ENCODE data around the gene CBLN4. TPM values are rescaled to one million over a fixed set of nuclear protein-coding genes. Genes with fewer than 3 reads are reported as not detected.

CBLN4 gene
- total and polyA plus RNA-seq, 2 of the 4 experiments (the other 2 are of a cell fraction) = not detected

GRCh38 chr20:56043227-56043626 lies 37.9 kb upstream of the CBLN4 start:
- H3K27ac ChIP-seq (ENCODE audit: insufficient read depth, low read length) = no peak overlapping the region
- WGBS, 2 experiments (ENCODE audit: extremely low coverage in 2 of 2, insufficient read length in 1 of 2) = no CpG with 5 or more reads among the region's 6 CpGs
- H3K18ac ChIP-seq (ENCODE audit: low read depth, low read length) = no peak overlapping the region
- dilution Hi-C loops (cut with HindIII; ENCODE audit: low sequenced_read_pairs, unreplicated experiment) (no loop called here), intact Hi-C loops (cut with micrococcal nuclease) (no loop called here), in situ Hi-C loops (cut with MboI; ENCODE audit: low sequenced_read_pairs) (no loop called here)
- no peak overlapping the region for H2AFZ ChIP-seq (replicated peaks; ENCODE audit: low read length, poor library complexity)
- no peak overlapping the region for H3K56ac ChIP-seq (ENCODE audit: extremely low read depth, insufficient read depth, low read length)
- DNase-seq = no peak
- no peak overlapping the region for H3K14ac ChIP-seq (replicated peaks; ENCODE audit: low read depth, low read length)
- no peaks in the 10 kb centered on the region for H4K20me1 ChIP-seq (ENCODE audit: insufficient read depth, low read length)
- no peak overlapping the region for H3K4me3 ChIP-seq (ENCODE audit: insufficient read depth, low read depth, low read length)
- H3K36me3 ChIP-seq (ENCODE audit: control insufficient read depth, insufficient read depth, low read length) = no peaks in the 10 kb centered on the region
- H3K9me3 ChIP-seq (ENCODE audit: control insufficient read depth, insufficient read depth, low read length) = peaks cover 5% of the 10 kb centered on the region
- no peak for ATAC-seq (ENCODE audit: low read depth)
- no peaks in the 10 kb centered on the region for H3K79me1 ChIP-seq (ENCODE audit: low read depth in 1 of 2, low read length in 2 of 2)
- no TSS peak for BruUV-seq (replicated peaks)
- ChIA-PET POLR2A (ENCODE audit: unreplicated experiment) (no interaction called here), CTCF (no interaction called here)
- H3K27me3 ChIP-seq (ENCODE audit: control insufficient read depth, insufficient read depth, low read length) = no peaks in the 10 kb centered on the region
- H2BK15ac ChIP-seq (ENCODE audit: low read depth, low read length) = no peak overlapping the region
- no peak overlapping the region for H3K4ac ChIP-seq (ENCODE audit: low read depth, low read length)
- H2BK120ac ChIP-seq (ENCODE audit: low read depth, low read length) = no peak overlapping the region
- no peaks in the 10 kb centered on the region for H3K9me1 ChIP-seq (ENCODE audit: insufficient read depth, low read length)
- no peak overlapping the region for H2AK9ac ChIP-seq (replicated peaks; ENCODE audit: low read depth, low read length, poor library complexity)
- H4K5ac ChIP-seq (ENCODE audit: low read depth, low read length) = no peak overlapping the region
- no peak overlapping the region for H4K8ac ChIP-seq (ENCODE audit: low read depth in 2 of 2, low read length in 2 of 2)
- H3K4me1 ChIP-seq (ENCODE audit: control insufficient read depth, insufficient read depth, low read length) = no peaks in the 10 kb centered on the region
- no peak overlapping the region for H3K9ac ChIP-seq (ENCODE audit: low read depth, low read length)
- H2AK5ac ChIP-seq (ENCODE audit: low read depth, low read length) = no peak overlapping the region
- no peak overlapping the region for H2BK20ac ChIP-seq (ENCODE audit: low read depth, low read length)
- no peak overlapping the region for H3K23ac ChIP-seq (ENCODE audit: low read depth, low read length)
- no peak overlapping the region for H4K91ac ChIP-seq (ENCODE audit: insufficient read depth, low read depth, low read length)
- no peak overlapping the region for H3K4me2 ChIP-seq (ENCODE audit: low read depth, low read length)
- no peak overlapping the region for H2BK5ac ChIP-seq (ENCODE audit: low read depth, low read length, poor library complexity, severe bottlenecking)
- TF ChIP-seq CEBPB (IDR thresholded peaks at IDR 0.05; ENCODE audit: low read depth, low read length) = no peak
- TF ChIP-seq MAFK (IDR thresholded peaks at IDR 0.05; ENCODE audit: low read depth, low read length) = no peak
- TF ChIP-seq RAD21 (IDR thresholded peaks at IDR 0.05; ENCODE audit: low read length) = no peak
- no peak for TF ChIP-seq CHD1 (IDR thresholded peaks at IDR 0.05; ENCODE audit: low read depth, low read length)
- no peak for TF ChIP-seq MXI1 (IDR thresholded peaks at IDR 0.05; ENCODE audit: borderline replicate concordance, low read depth, low read length)
- no peak for TF ChIP-seq POLR2A (IDR thresholded peaks at IDR 0.05; ENCODE audit: low read depth, low read length)
- TF ChIP-seq FOS (IDR thresholded peaks at IDR 0.05; ENCODE audit: low read depth, low read length) = no peak
- TF ChIP-seq SMC3 (IDR thresholded peaks at IDR 0.05; ENCODE audit: low read depth, low read length) = no peak
- TF ChIP-seq MAZ (IDR thresholded peaks at IDR 0.05; ENCODE audit: borderline replicate concordance, low read depth, low read length) = no peak
- no peak for TF ChIP-seq RCOR1 (IDR thresholded peaks at IDR 0.05; ENCODE audit: insufficient replicate concordance, low read length)
- no peak for TF ChIP-seq BHLHE40 (IDR thresholded peaks at IDR 0.05; ENCODE audit: low read depth, low read length)
- TF ChIP-seq RFX5 (IDR thresholded peaks at IDR 0.05; ENCODE audit: low read depth, low read length) = no peak
- no peak for TF ChIP-seq NFE2L2 (IDR thresholded peaks at IDR 0.05; ENCODE audit: low read depth, low read length)
- TF ChIP-seq, protein P1, sequence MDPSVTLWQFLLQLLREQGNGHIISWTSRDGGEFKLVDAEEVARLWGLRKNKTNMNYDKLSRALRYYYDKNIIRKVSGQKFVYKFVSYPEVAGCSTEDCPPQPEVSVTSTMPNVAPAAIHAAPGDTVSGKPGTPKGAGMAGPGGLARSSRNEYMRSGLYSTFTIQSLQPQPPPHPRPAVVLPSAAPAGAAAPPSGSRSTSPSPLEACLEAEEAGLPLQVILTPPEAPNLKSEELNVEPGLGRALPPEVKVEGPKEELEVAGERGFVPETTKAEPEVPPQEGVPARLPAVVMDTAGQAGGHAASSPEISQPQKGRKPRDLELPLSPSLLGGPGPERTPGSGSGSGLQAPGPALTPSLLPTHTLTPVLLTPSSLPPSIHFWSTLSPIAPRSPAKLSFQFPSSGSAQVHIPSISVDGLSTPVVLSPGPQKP (IDR thresholded peaks at IDR 0.05; ENCODE audit: borderline replicate concordance, low read depth, low read length) = no peak
- TF ChIP-seq, protein P2, sequence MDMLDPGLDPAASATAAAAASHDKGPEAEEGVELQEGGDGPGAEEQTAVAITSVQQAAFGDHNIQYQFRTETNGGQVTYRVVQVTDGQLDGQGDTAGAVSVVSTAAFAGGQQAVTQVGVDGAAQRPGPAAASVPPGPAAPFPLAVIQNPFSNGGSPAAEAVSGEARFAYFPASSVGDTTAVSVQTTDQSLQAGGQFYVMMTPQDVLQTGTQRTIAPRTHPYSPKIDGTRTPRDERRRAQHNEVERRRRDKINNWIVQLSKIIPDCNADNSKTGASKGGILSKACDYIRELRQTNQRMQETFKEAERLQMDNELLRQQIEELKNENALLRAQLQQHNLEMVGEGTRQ (IDR thresholded peaks at IDR 0.05; ENCODE audit: low read depth, low read length) = no peak

Measured in IMR-90 (cell line).